ENCODE data around the gene SMPDL3B. TPM values are rescaled to one million over a fixed set of nuclear protein-coding genes. Genes with fewer than 3 reads are reported as not detected.
"Not testable (repeated sequence)": the region's sequence is repeated elsewhere in the genome, so short reads cannot be mapped to it uniquely, and the experiment has no call there.

Gene SMPDL3B
- polyA plus RNA-seq, 5 donors, result 10.9 to 15.8 (median 12.4) TPM

DNA sequence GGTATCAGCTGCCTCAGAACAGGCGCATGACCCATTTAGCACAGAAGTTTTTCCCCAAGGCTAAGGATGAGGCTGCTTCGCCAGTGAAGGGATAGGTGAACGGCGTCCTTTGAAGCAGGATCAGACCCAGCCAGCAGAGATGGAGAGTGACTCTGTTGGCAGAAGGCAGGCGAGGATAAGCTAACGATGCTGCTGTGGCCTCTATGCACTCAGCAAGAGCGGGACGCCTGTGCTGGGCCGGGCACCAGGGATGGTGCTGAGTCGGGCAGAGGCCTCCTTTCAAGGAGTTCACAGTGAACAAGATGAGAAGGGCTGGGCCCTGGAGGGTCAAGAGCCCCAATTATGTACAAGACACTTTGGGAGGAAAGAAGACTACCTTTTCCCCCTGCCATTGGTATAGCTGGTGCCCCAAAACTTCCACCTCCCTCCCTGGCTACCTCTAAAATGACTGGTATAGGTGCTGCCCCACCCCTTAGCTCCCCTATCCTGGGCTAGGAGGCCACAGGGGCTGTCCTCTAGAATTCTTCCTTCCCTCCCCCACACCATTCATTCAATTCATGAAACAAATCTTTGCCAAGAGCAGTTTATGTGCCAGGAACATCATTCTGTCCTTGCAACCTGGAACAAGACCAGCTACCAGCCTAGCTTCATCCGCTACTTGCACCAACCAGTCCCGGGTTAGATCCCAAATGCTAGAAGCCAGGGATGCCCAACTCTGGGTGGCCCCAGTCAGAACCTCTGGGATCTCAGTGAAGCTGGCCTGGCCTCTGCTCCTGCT, 32.5 kb downstream of the SMPDL3B start:
- no peak for DNase-seq

DNA sequence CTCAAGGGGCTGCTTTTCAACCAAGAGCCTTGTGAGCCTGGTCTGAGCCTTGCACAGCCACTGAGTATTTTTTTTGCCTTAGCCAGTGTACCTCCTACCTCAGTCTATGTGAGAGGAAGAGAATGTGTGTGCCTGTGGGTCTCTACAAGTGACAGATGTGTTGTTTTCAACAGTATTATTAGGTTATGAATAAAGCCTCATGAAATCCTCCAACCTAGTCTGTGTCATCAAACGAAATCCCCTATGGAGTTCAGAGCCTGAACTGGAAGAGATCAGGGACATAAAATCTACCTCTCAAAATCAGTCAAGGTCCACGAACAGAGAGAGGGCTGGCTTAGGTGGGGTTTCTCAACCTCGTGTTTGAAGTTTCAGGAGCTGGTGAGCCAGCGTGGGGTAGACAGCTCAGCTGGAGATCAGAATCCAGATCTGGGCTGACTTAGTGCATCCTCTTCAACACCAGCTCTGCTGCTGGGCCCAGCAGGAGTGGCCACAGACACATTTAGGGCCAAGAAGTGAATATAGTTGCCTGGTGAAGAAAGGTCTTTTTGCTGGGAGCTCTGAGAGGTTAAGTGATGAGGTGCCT, 33.2 kb downstream of the SMPDL3B start:
- DNase-seq, result no peak

GRCh38 chr1:27968692-27969091, 33.9 kb downstream of the SMPDL3B start:
- no peak for DNase-seq

DNA sequence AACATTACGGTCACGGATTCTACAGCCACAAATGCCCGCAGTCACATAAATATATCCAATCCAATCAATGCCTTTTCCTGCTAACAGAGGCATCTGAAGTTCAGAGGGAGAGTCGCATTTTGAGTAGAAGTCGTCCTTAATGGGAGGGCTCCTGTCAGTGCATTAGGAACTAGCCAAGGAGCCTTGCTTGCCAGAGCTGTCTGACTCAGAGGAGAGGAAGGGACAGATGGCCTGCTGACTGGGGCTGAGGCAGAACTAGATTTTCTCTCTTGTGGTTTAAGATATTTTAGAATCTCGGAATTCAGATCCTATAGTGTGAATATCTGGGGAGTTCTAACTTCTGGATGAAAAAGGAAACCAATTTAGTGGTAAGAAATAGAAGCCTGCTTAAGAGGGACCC, 35.6 kb downstream of the SMPDL3B start:
- no peak for DNase-seq

DNA sequence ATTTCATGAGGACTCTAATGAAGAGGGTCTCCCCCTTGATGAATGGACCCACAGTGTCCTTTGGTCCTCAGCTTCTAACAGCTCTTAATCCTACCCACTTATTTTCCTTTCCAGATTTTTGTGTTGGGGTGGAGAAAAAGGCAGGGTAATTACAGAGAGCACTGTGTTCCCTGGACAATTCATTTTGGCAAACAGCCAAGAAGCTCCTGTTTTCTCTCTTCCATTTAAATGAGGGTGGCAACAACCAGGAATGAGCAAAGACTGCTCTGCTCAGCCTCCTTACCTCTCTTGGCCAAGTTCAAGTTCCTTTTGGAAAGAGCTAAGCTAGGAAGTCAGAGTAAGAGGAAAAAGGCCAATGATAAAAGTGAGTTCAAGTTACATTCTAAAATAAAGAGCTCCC, 36.9 kb downstream of the SMPDL3B start:
- DNase-seq, result no peak

GRCh38 chr1:27972141-27972540, 37.3 kb downstream of the SMPDL3B start:
- DNase-seq, result no peak

DNA sequence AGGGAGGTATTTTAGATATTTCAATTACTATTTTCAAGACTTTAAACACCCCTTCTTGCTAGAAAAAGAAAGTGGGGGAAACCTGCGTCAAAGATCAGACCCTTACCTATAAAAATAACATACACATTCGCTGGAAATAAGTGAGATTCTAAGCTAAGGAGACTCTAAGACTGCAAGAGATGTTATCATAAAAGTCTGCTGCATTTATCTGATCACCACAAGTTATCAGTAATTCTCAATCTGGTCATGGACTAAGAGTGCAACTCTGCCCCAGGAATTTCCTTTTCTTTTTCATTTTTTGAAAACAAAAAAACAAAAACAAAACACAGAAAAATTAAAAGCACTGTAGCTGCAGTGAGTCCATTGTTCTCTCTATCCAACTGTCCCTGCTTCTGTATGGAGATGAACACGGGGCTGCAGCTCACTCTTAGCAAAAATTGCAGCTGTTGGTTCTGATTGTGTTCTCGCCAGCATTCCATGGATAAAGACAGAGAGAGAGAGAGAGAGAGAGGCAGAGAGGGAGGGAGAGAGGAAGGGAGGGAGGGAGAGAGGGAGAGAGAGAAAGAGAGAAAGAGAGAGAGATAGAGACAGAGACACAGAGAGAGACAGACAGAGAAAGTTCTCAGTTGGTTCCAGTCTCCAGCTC, 39.1 kb downstream of the SMPDL3B start:
- DNase-seq, result no peak

DNA sequence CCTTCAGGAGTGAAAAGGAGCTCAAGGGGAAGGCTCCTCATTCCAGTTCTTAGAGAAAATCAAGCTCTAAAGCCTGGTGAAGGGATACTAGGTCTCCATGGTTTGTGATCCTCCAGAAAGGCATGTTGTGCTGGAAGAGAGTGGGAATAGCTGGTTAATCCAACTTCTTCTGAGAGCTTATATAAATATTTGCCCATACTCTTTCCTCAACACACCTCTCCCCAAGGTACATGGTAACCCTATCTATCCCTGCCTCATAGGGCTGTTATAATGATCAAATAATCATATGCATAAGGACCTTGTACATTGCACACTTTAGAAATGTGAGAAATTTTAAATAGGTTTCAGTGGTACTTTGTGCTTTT, 39.6 kb downstream of the SMPDL3B start:
- DNase-seq, result no peak

DNA sequence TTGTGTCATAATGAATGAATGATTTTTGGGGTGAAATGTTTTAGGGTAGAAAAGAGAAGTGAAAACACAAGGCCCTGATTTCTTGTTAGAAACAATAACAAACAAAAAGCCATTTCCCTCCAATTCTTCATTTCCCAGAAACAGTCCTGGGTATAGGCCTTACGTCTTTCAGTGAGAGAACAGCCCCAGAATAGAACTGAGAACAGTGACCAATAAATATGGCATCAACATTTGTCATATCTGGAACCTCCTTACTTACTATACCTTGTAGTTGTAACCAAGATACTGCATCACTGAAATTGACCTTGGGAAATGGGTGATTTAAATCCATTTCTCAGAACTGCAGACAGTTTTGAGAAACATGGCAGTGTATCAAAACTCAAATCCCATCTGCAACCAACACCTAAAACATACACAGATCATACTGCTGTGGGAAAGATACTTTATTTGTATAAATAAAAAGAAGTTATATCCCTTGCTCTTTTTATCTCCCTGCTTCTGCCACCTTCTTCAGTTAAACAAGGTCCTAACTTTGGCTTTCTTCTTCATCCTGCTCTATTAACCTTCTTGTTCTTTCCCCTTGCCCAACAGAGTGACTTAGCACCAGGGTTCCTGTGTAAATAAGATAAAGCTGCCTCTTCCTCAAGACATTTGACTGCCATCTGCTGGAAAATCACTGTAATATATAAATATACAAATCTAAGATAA, 44.5 kb downstream of the SMPDL3B start:
- peak; percentile 37 to 47 for DNase-seq

DNA sequence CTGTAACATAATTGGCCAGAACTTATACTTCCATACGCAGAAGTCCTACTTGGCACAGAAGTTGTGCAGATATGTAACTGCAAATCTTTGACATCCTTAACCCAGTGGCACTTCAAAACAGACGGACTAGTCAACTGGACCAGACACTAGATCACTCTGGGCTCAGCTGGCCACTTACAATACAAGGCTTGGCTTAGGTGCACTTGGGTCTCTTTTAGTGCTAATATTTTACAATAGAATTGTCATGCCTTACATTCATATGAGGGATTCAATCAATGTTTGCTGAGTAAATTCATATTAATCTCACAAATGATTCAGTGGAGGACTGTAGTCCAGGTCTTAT, 45.0 kb downstream of the SMPDL3B start:
- no peak for DNase-seq

DNA sequence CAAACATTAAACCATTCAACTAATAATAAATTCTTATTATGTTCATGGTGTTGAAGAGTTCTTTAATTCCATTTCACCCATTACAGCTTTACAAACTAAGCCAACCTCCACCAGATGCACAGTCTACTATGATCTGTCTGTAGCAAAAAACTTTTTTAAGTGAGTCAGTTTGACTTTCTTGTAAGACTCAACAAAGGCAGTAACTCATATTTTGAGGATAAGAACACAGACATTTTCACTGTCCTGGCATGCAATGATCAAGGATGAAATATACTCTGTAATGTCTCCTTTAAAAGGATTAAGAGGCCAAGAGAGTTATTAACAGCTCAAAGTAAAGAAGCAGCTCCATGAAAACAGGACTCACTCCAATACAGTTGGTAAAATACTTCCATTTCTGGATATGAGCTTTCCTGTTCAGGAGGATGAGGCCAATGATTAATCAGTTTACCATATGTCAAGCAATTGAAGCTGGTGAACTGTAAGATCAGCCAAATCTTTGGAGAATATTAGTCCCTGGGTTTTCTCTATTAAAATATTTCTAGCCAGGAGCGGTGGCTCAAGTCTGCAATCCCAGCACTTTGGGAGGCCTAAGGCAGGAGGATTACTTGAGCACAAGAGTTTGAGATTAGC, 45.5 kb downstream of the SMPDL3B start:
- no peak for DNase-seq

GRCh38 chr1:27981145-27981544, 46.3 kb downstream of the SMPDL3B start:
- no peak for DNase-seq

GRCh38 chr1:27990920-27991537, 56.2 kb downstream of the SMPDL3B start:
- no peak for DNase-seq

DNA sequence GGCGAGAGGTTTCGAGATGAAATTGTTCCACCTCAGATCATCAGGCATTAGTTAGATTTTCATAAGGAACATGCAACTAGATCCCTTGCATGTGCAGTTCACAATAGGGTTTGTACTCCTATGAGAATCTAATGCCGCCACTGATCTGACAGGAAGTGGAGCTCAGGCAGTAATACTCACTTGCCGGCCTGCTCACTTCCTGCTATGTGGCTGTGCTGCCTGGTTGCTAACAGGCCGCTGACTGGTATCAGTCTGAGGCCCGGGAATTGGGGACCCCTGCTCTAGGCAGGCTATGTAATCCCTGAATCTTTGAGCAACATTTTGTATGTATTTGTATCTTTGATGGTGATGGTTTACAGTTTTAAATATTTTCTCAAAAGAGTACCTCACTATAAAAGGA, 57.5 kb downstream of the SMPDL3B start:
- DNase-seq, result no peak

DNA sequence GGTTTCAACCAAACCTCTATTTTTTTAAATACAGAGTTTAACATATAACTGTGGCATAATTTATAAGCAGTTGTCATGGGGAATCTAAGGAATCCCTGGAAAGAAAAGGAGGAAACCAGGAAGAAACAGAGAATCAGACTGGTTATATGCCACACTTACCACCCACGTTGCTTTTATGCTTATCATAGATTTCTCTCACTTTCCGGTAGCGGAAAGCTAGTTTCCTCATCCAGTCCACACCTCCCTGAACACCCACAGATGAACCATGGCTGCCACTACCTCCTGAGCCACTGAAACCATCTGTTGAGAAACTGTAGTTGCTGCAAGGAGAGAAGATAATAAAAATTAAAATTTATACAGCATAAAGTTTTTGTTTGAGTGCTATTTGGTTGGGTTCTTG, 58.4 kb downstream of the SMPDL3B start:
- no peak for DNase-seq

DNA sequence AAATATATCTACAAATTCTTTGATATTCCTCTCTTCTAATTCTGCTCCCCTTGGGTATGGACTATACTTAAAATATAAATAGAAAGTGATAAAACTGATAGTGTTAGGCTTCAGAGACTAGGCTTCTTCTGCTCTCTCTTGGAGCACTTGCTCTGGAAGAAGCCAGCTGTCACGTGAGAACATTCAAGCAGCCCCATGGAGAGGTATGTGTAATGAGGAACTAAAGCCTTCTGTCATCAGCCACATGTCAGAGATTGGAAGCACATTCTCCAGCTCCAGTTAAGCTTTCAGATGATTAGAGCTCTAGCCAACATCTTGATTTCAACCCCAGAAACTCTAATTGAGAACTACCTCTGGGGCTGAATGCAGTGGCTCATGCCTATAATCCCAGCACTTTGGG, 59.3 kb downstream of the SMPDL3B start:
- DNase-seq, result no peak

DNA sequence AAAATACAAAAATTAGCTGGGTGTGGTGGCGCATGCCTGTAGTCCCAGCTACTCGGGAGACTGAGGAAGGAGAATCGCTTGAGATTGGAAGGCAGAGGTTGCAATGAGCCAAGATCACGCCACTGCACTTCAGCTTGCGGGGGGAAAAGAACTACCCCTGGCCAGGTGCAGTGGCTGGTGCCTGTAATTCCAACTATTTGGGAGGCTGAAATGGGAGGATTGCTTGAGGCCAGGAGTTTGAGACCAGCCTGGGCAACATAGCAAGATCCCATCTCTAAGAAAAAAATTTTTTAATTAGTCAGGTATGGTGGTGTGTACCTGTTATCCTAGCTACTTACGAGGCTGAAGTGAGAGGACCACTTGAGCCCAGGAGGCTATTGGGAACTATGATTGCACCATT, 59.7 kb downstream of the SMPDL3B start:
- not testable (repeated sequence) for DNase-seq

- no peak for DNase-seq
These were observed 64.3 kb downstream of the SMPDL3B start for GRCh38 chr1:27999055-27999454.

GRCh38 chr1:28002600-28002999, 67.8 kb downstream of the SMPDL3B start:
- DNase-seq, result no peak

DNA sequence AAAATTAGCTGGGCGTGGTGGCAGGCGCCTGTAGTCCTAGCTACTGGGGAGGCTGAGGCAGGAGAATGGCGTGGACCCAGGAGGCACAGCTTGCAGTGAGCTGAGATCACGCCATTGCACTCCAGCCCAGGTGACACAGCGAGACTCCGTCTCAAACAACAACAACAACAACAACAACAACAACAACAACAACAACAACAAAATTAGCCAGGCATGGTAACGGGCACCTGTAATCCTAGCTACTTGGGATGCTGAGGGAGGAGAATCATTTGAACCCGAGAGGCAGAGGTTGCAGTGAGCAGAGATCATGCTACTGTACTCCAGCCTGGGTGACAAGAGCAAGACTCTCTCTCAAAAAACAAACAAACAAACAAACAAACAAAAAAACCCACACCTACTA, 68.3 kb downstream of the SMPDL3B start:
- DNase-seq, result not testable (repeated sequence)

Measured in right lung (tissue), 5 donors.